ENCODE results near the gene IGSF10.

- no peak for TF ChIP-seq CHD2 (IDR thresholded peaks at IDR 0.05; ENCODE audit: low read depth, low read length)
- TF ChIP-seq ZNF18 (CRISPR knock-in tag; IDR thresholded peaks at IDR 0.05; ENCODE audit: insufficient replicate concordance), result no peak
- TF ChIP-seq ZNF318 (CRISPR knock-in tag; IDR thresholded peaks at IDR 0.05), result no peak
- TF ChIP-seq BRCA1 (CRISPR knock-in tag; IDR thresholded peaks at IDR 0.05), result no peak
- no peak for TF ChIP-seq ATF7 (IDR thresholded peaks at IDR 0.05)
- TF ChIP-seq ATF7 (CRISPR knock-in tag; IDR thresholded peaks at IDR 0.05), result no peak
- TF ChIP-seq ZBTB20 (CRISPR knock-in tag; IDR thresholded peaks at IDR 0.05; ENCODE audit: borderline replicate concordance, low read depth), result no peak
- no peak for TF ChIP-seq FOXP1 (IDR thresholded peaks at IDR 0.05)
- no peak for TF ChIP-seq FOXP1 (CRISPR knock-in tag; IDR thresholded peaks at IDR 0.05)
- TF ChIP-seq ZNF891 (CRISPR knock-in tag; IDR thresholded peaks at IDR 0.05), result no peak
- no peak for TF ChIP-seq GABPA (IDR thresholded peaks at IDR 0.05; ENCODE audit: low read depth, low read length)
- no peak for TF ChIP-seq GABPA (CRISPR knock-in tag; IDR thresholded peaks at IDR 0.05; ENCODE audit: low read depth)
- TF ChIP-seq JUNB (CRISPR knock-in tag; IDR thresholded peaks at IDR 0.05; ENCODE audit: borderline replicate concordance), result no peak
- TF ChIP-seq TAF1 (CRISPR knock-in tag; IDR thresholded peaks at IDR 0.05), result no peak
- no peak for TF ChIP-seq MZF1 (CRISPR knock-in tag; IDR thresholded peaks at IDR 0.05; ENCODE audit: borderline replicate concordance)
- no peak for TF ChIP-seq ZNF362 (CRISPR knock-in tag; IDR thresholded peaks at IDR 0.05; ENCODE audit: borderline replicate concordance)
Observed at GRCh38 chr3:151415289-151415688, 45.6 kb downstream of the IGSF10 start.

Data from HepG2 (cell line).